Mesenchymal stem cell (in vitro differentiated cells and primary cell): ENCODE measurements around the gene LAMB2.

Source experiments
- DNase-seq: peaks from one replicate; pipeline ENCODE4 v3.0.0-alpha.2; 2013
- H2AFZ ChIP-seq: one replicate; pipeline ENCODE4 v1.6.1; 2013; ENCODE audit warnings: low read depth, mild to moderate bottlenecking, control low read depth, inconsistent platforms, low read length, moderate library complexity
- H2AK5ac ChIP-seq: 2 replicates; pipeline ENCODE4 v1.6.1; 2013; ENCODE audit warnings: low read length, moderate library complexity, mild to moderate bottlenecking, inconsistent platforms; ENCODE audit not compliant: severe bottlenecking
- H2BK120ac ChIP-seq: one replicate; pipeline ENCODE4 v1.6.1; 2013; ENCODE audit warnings: low read depth, mild to moderate bottlenecking, inconsistent platforms, low read length, moderate library complexity
- H2BK12ac ChIP-seq, 2 experiments: one replicate each; pipeline ENCODE4 v1.6.1; 2013; ENCODE audit warnings: inconsistent platforms in 2 of 2, low read length in 2 of 2, mild to moderate bottlenecking in 2 of 2, moderate library complexity in 2 of 2, control low read depth in 1 of 2
- H2BK15ac ChIP-seq: one replicate; pipeline ENCODE4 v1.6.1; 2013; ENCODE audit warnings: mild to moderate bottlenecking, low read depth, inconsistent platforms; ENCODE audit not compliant: poor library complexity, severe bottlenecking
- H2BK5ac ChIP-seq: 2 replicates; pipeline ENCODE4 v1.6.1; 2013; ENCODE audit warnings: low read depth, mild to moderate bottlenecking, low read length, control low read depth, inconsistent platforms; ENCODE audit not compliant: poor library complexity, severe bottlenecking
- H3K14ac ChIP-seq, 2 experiments: one replicate each; pipeline ENCODE4 v1.6.1; 2013; ENCODE audit warnings: inconsistent platforms in 2 of 2, low read length in 2 of 2, control low read depth in 1 of 2, mild to moderate bottlenecking in 1 of 2, moderate library complexity in 1 of 2
- H3K18ac ChIP-seq, 2 experiments: one replicate each; pipeline ENCODE4 v1.6.1; 2013; ENCODE audit warnings: inconsistent platforms in 2 of 2, low read length in 2 of 2, control low read depth in 1 of 2, low read depth in 1 of 2, mild to moderate bottlenecking in 1 of 2
- H3K23ac ChIP-seq, 2 experiments: one replicate each; pipeline ENCODE4 v1.6.1; 2013; ENCODE audit warnings: inconsistent platforms in 2 of 2, low read length in 2 of 2, mild to moderate bottlenecking in 2 of 2, moderate library complexity in 2 of 2, control low read depth in 1 of 2
- H3K27ac ChIP-seq: 2 replicates; pipeline ENCODE4 v1.5.1; 2013; ENCODE audit warnings: mild to moderate bottlenecking, moderate library complexity, low read length, control low read depth, inconsistent platforms; ENCODE audit not compliant: poor library complexity, severe bottlenecking
- H3K27me3 ChIP-seq, 2 experiments: 2 replicates each; pipeline versions ENCODE4 v1.6.1 to v1.7.0; 2013; ENCODE audit warnings: low read length in 2 of 2, mild to moderate bottlenecking in 2 of 2, moderate library complexity in 2 of 2, control low read depth in 1 of 2, inconsistent platforms in 1 of 2; ENCODE audit not compliant: control insufficient read depth in 1 of 2, insufficient read depth in 1 of 2
- H3K36me3 ChIP-seq, 2 experiments: 2 replicates each; pipeline versions ENCODE4 v1.6.1 to v1.7.0; 2013; ENCODE audit warnings: low read length in 2 of 2, control low read depth in 1 of 2, inconsistent platforms in 1 of 2, low read depth in 1 of 2, mild to moderate bottlenecking in 1 of 2; ENCODE audit not compliant: insufficient read depth in 2 of 2, control insufficient read depth in 1 of 2
- H3K4ac ChIP-seq, 2 experiments: one replicate each; pipeline ENCODE4 v1.6.1; 2013; ENCODE audit warnings: inconsistent platforms in 2 of 2, low read length in 2 of 2, mild to moderate bottlenecking in 2 of 2, moderate library complexity in 2 of 2, control low read depth in 1 of 2, low read depth in 1 of 2
- H3K4me1 ChIP-seq: 2 replicates; pipeline ENCODE4 v1.6.1; 2013; ENCODE audit warnings: low read depth, low read length, control low read depth; ENCODE audit not compliant: control insufficient read depth, insufficient read depth
- H3K4me2 ChIP-seq: 2 replicates; pipeline ENCODE4 v1.6.1; 2013; ENCODE audit warnings: low read length, mild to moderate bottlenecking, inconsistent platforms; ENCODE audit not compliant: poor library complexity, severe bottlenecking
- H3K4me3 ChIP-seq, 2 experiments: 2 replicates each; pipeline versions ENCODE4 v1.5.1 to v1.7.0; 2013; ENCODE audit warnings: low read length in 2 of 2, mild to moderate bottlenecking in 2 of 2, control low read depth in 1 of 2, low read depth in 1 of 2; ENCODE audit not compliant: insufficient read depth in 1 of 2
- H3K79me1 ChIP-seq: replicated peaks from 2 replicates; pipeline ENCODE4 v1.6.1; 2013; ENCODE audit warnings: mild to moderate bottlenecking, control low read depth, low read length, inconsistent platforms; ENCODE audit not compliant: poor library complexity, severe bottlenecking
- H3K9ac ChIP-seq: 2 replicates; pipeline ENCODE4 v1.7.0; 2013; ENCODE audit warnings: mild to moderate bottlenecking, low read length, moderate library complexity
- H3K9me3 ChIP-seq: 2 replicates; pipeline ENCODE4 v1.7.0; 2013; ENCODE audit warnings: mild to moderate bottlenecking, low read length; ENCODE audit not compliant: control insufficient read depth
- H4K8ac ChIP-seq: one replicate; pipeline ENCODE4 v1.6.1; 2013; ENCODE audit warnings: inconsistent platforms, mild to moderate bottlenecking, low read length, moderate library complexity
- H4K91ac ChIP-seq: one replicate; pipeline ENCODE4 v1.6.1; 2013; ENCODE audit warnings: mild to moderate bottlenecking, low read length, inconsistent platforms
- WGBS: methylation state at CpG from one replicate; pipeline ENCODE4 v1.1.7; 2013; ENCODE audit warnings: mixed read lengths; 5-methylcytosine and 5-hydroxymethylcytosine counted together

LAMB2 gene

DNA sequence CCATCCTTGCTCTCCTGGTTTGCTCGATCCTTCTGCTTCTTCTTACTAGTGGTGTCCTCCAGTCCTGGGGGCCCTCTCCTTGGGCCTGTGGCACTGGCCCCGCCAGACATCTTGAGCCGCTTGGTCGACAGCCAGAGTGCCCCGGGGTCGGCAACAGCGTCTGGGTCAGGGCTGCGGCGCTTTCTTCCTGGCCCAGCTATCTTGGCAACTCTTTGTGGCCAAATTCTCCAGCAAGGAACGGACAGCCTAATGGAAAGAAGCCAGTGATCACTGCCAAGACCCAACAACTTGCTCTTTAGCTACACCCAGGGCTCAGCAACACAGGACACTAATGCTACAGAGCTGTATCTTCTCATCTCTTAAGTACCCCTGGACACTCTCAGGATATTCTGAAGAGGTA lies 13.8 kb downstream of the LAMB2 start:
- Histone ChIP-seq H3K23ac (no peak overlapping the region), H3K4me3 (peak overlapping the region in 1 of 2 experiments; percentile 84), H3K4me2 (no peak overlapping the region), H2BK12ac (no peak overlapping the region), H3K36me3 (peaks cover 80 to 83% of the 10 kb centered on the region in 2 experiments), H3K18ac (no peak overlapping the region), H2BK15ac (no peak overlapping the region), H4K8ac (no peak overlapping the region), H3K27ac (no peak overlapping the region), H2AFZ (no peak overlapping the region), H3K4ac (no peak overlapping the region), H2BK5ac (no peak overlapping the region), H3K9ac (peak overlapping the region; percentile 96), H2BK120ac (no peak overlapping the region), H3K79me1 (peaks cover 42% of the 10 kb centered on the region), H2AK5ac (no peak overlapping the region), H3K9me3 (no peaks in the 10 kb centered on the region), H4K91ac (no peak overlapping the region), H3K27me3 (no peaks in the 10 kb centered on the region), H3K14ac (no peak overlapping the region), H3K4me1 (peaks cover 12% of the 10 kb centered on the region)
- 98% methylated on average over 10 of the region's 10 CpGs for WGBS
- peak; percentile 4 for DNase-seq

DNA sequence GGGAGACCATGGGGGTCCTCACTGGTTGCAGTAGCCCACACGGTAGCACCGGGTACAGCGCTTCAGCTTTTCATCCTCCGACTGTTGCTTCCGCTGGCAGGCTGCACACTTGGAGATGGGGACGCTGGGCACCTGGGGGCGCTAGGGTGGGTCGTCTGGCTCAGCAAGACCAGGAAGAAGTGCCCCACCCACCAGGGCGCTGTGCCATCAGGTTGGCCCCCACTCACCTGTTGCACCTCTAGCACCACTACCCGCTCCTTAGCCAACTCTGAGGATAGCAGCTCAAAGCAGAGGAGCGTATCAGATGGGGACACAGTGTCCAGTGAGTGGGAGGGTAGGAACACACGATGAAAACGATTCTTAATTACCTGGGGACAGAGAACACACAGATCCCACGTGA lies 20.6 kb downstream of the LAMB2 start:
- WGBS: 94% methylated on average over 14 of the region's 14 CpGs
- peaks cover 97 to 98% of the 10 kb centered on the region in 2 experiments for H3K36me3 ChIP-seq
- H3K9ac ChIP-seq: no peak overlapping the region
- H3K4me3 ChIP-seq: no peak overlapping the region
- H2BK15ac ChIP-seq: no peak overlapping the region
- H2BK12ac ChIP-seq: no peak overlapping the region
- H3K23ac ChIP-seq: no peak overlapping the region
- no peak overlapping the region for H3K4ac ChIP-seq
- no peak overlapping the region for H3K27ac ChIP-seq
- no peak overlapping the region for H2BK5ac ChIP-seq
- no peaks in the 10 kb centered on the region for H3K9me3 ChIP-seq
- no peak overlapping the region for H3K18ac ChIP-seq
- H4K8ac ChIP-seq: no peak overlapping the region
- no peak overlapping the region for H4K91ac ChIP-seq
- no peak overlapping the region for H2AFZ ChIP-seq
- H3K4me2 ChIP-seq: no peak overlapping the region
- peaks cover 45% of the 10 kb centered on the region for H3K79me1 ChIP-seq
- no peak overlapping the region for H3K14ac ChIP-seq
- no peak for DNase-seq
- no peak overlapping the region for H2AK5ac ChIP-seq
- H3K27me3 ChIP-seq: no peaks in the 10 kb centered on the region
- no peaks in the 10 kb centered on the region for H3K4me1 ChIP-seq
- no peak overlapping the region for H2BK120ac ChIP-seq

DNA sequence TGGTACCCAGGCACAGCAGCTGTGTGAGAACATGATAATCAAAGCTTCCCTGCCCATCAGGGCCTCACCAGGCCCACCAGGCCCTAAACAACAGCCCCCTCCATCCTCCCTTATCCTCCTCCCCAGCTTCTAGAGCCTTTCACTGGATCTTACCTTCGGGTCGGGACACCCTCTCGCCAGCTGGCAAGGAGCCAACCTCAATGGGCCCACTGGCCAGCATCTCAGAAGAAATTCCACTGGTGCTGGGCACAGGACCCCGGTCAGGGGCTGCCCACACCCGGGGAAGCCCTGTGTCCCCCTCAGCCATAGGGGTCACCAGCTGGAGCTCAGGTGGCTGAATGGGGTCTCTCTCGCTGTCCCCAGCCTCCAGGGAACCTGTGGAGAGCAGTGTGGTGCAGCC lies 21.5 kb downstream of the LAMB2 start:
- no peak overlapping the region for H3K4me2 ChIP-seq
- WGBS: 96% methylated on average over 6 of the region's 6 CpGs
- no peak for DNase-seq

DNA sequence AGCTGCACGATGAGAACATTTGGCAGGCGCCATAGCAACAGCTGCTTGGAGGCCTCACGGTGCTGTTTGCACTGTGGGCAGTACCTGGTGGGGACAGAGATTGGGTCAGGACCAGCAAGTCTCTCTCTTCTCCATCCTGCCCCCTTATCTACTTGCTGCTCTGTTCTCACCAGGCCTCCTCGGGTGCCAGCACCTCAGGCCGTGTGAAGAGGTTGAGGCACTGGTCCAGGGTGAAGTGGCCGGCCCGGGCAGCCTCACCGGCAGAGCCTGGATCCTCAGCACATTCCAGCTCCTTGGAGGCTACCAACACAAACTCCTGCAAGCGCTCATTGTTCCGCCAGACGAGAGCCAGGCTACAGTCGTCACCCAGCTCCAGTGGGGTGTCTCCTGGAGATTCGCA lies 22.1 kb downstream of the LAMB2 start:
- 92% methylated on average over 12 of the region's 13 CpGs for WGBS

More for the DNA sequence above, 21.5 kb downstream of the LAMB2 start:
- H2BK120ac ChIP-seq: no peak overlapping the region
- peaks cover 89 to 94% of the 10 kb centered on the region in 2 experiments for H3K36me3 ChIP-seq
- H3K9ac ChIP-seq: no peak overlapping the region
- H2AK5ac ChIP-seq: no peak overlapping the region
- peaks cover 39% of the 10 kb centered on the region for H3K79me1 ChIP-seq
- H3K14ac ChIP-seq: no peak overlapping the region
- no peak overlapping the region for H3K4me3 ChIP-seq
- no peak overlapping the region for H2BK12ac ChIP-seq
- H2BK15ac ChIP-seq: no peak overlapping the region
- H3K4ac ChIP-seq: no peak overlapping the region
- no peak overlapping the region for H2BK5ac ChIP-seq
- H3K27ac ChIP-seq: no peak overlapping the region
- H3K9me3 ChIP-seq: no peaks in the 10 kb centered on the region
- no peak overlapping the region for H3K23ac ChIP-seq
- H3K18ac ChIP-seq: no peak overlapping the region
- H3K27me3 ChIP-seq: no peaks in the 10 kb centered on the region
- no peak overlapping the region for H4K8ac ChIP-seq
- no peak overlapping the region for H4K91ac ChIP-seq
- no peaks in the 10 kb centered on the region for H3K4me1 ChIP-seq
- H2AFZ ChIP-seq: no peak overlapping the region

More for the DNA sequence above, 22.1 kb downstream of the LAMB2 start:
- H2BK5ac ChIP-seq: no peak overlapping the region
- no peak overlapping the region for H3K4me2 ChIP-seq
- no peaks in the 10 kb centered on the region for H3K27me3 ChIP-seq
- H2BK15ac ChIP-seq: no peak overlapping the region
- H3K23ac ChIP-seq: no peak overlapping the region
- no peak overlapping the region for H2BK120ac ChIP-seq
- H3K4me1 ChIP-seq: peaks cover 2% of the 10 kb centered on the region
- H4K91ac ChIP-seq: no peak overlapping the region
- no peak overlapping the region for H3K4me3 ChIP-seq
- no peak overlapping the region for H3K18ac ChIP-seq
- no peaks in the 10 kb centered on the region for H3K9me3 ChIP-seq
- H3K9ac ChIP-seq: no peak overlapping the region
- no peak overlapping the region for H3K4ac ChIP-seq
- no peak overlapping the region for H2AFZ ChIP-seq
- DNase-seq: no peak
- H2AK5ac ChIP-seq: no peak overlapping the region
- H2BK12ac ChIP-seq: no peak overlapping the region
- no peak overlapping the region for H4K8ac ChIP-seq
- no peak overlapping the region for H3K27ac ChIP-seq
- H3K79me1 ChIP-seq: peaks cover 38% of the 10 kb centered on the region
- H3K36me3 ChIP-seq: peaks cover 84 to 93% of the 10 kb centered on the region in 2 experiments
- no peak overlapping the region for H3K14ac ChIP-seq
